Anterior cingulate cortex (tissue), 58 donors: Measurements from ENCODE around the gene ARHGAP12.
"Not testable (repeated sequence)": the region's sequence is repeated elsewhere in the genome, so short reads cannot be mapped to it uniquely, and the experiment has no call there.

Experiments
- DNase-seq, 58 donors: peaks; one replicate each; lab custom pipeline; 2025; lab: John Stamatoyannopoulos, UW

Gene ARHGAP12

DNA sequence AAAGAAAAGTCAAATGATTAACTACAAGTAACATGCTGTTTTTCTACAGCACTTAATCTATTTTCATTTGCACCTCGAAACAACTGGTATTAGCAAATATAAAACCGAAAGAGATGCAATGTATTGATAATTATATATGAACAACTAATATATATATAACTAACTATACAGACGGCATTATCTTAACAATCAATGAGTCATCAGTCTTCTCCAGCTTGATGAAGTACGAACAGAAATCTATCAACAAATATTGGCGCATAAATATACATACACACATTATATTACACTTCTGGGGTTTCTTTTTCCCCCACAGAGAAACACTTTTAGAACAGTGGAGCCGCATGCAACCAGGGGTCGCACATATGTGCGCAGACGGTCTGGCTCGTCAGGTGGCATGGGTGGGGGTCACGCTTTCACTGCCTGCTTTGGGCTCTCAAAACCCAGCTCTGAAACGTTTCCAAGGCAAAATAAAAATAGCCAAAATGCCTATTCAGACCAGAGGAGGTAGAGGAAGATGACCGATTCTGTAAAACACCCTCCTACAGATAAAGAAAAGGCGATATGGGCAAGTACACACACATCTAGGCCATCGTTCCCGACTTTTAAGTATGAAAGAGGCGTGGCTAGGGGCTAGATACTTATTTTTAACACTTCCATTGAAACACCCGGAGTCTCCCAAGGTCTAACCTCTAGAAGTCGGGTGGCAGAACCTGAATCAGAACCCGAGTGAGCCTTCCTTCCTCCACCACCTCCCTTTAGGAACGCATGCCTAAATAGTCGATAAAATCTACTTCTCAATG, 1.7 kb downstream of the ARHGAP12 start:
- peak in 1 of 58 donors; percentile 24 for DNase-seq

GRCh38 chr10:31926160-31926559, 2.5 kb downstream of the ARHGAP12 start:
- DNase-seq, result no peak

DNA sequence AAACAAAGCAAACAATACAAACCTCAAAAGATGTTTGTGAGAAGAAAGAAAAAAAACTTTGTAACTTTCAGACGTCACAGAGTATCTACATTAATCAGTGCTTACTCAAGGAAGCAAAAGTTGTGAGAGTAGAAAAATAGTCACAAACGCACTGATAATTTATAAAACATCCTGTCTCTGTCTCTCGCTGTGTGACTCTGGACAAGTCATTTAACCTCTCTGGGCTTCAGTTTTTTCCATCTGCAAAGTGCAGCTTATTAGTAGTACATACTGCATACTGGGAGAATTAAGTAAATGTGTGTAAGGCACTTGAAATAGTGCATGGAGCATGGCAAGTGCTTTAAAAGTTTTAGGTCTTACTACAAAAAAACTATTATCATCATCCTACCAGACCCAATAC, 3.8 kb downstream of the ARHGAP12 start:
- DNase-seq, result no peak

DNA sequence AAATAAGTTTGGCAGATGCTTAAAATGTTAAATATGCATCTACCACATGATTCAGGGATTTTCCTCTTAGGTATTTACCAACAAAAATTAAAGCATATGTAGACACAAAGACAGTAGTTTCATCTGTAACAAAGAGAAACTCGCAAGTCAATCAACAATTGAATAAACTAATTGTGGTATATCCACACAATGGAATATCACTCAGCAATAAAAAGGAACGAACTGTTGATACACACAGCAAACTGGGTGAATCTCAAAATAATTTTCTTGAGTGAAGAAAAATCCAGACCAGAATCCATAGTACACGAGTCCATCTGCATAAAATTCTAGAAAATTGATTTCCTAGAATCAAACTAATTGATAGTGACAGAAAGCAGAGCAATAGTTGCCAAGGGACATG, 5.2 kb downstream of the ARHGAP12 start:
- no peak for DNase-seq

DNA sequence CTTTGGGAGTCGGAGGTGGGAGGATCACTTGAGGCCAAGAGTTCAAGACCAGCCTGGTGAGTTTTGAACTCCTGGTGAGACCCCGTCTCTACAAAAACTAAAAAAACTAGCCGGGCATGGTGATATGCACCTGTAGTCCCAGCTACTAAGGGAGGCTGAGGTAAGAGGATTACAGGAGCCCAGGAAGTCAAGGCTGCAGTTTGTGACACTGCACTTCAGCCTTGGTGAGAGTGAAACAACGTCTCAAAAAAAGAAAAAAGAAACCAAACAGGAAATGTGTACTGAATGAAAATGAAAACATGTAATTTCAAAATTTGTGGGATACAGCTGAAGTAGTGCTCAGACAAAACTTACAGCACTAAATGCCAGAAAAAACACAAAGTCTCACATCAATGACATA, 7.6 kb downstream of the ARHGAP12 start:
- DNase-seq, result no peak

DNA sequence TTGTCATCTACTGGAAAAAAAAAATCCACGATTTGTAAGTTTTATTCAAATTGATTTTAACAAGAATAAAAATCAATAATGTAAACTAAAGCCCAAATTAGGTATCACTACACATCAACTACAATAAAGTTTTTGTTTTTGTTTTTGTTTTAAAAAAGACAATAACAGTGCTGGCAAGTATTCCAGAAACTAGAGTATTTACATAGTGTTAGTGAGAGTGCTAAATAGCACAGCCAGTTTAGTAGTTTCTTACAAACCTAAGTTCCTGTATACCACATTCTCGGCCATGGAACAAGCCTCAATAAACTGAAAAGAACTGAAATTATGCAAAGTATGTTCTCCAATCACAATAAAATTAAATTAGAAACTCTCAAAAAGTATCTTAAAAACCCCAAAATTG, 8.1 kb downstream of the ARHGAP12 start:
- DNase-seq, result no peak

GRCh38 chr10:31918671-31919409, 9.8 kb downstream of the ARHGAP12 start:
- no peak for DNase-seq

- no peak for DNase-seq
Measured at GRCh38 chr10:31914370-31914769, 14.3 kb downstream of the ARHGAP12 start.

GRCh38 chr10:31912898-31913850, 15.5 kb downstream of the ARHGAP12 start:
- DNase-seq, result no peak

DNA sequence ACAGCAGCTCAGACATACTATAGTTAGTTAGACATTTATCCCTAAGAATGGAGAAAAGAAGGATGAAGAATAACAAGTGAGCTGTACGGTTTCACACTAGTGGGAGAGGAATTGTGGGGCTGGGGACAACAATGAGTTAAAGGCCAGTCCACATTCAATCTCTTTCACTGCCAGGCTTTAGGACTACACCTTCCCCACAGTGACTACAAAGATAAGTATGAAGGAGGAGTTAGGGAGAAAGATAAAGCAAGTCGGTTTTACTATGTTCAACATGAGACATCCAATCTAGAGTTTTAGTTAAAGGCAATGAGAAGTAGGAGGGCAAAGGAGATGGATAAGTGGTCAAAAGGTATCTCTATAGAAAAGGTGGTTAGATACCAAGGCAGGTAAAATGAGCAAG, 16.3 kb downstream of the ARHGAP12 start:
- no peak for DNase-seq

DNA sequence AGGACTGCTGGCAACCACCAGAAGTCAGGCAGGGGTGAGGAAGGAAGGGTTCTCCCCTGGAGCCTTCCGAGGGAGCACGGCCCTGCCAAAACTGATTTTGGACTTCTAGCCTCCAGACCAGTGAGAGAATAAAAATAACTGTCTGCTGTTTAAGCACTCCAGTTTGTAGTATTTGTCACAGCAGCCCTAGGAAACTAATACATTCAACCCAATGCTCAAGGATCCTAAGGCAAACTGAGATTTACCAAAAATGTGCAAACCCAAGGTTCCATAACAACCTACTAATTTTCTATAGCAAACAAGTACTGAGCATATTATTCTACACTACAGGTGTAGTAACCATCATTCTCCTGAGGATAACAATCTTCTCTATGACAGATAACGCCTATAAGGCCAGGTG, 18.6 kb downstream of the ARHGAP12 start:
- DNase-seq, result no peak

GRCh38 chr10:31908157-31908556, 20.5 kb downstream of the ARHGAP12 start:
- no peak for DNase-seq

DNA sequence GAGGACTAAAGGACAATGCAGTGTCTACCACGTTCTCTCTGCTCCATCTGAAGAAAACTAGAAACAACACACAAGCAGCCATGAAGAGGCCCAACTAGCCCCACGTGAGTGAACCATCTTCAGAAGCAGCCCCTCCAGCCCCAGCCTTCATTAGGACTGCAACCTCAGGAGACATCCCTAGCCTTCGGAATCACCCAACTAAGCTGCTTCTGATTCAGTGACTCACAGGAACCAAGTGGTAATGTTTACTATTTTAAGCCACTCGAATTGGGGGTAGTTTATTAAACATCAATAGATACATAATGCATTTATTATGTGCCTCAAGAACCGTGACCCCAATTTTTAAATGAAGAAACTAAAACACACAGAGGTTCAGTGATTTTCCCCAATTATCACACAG, 22.6 kb downstream of the ARHGAP12 start:
- no peak for DNase-seq

DNA sequence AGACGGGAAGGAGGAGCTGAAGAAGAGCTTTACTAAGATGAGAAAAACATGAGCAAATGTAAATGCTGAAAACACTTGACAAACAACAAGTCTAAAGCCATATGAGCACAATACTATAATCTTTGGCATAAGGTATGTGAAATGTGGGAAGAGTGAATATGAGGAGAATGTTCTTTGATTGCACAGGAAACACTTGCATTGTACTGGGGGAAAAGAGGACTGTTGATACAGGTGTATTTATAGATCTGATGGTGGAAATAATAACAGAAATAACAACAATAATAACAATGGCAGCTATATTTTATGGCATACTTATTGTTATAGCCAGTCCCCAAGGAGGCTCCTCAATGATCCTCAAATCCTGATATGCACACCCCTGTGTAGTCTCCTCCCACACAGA, 23.0 kb downstream of the ARHGAP12 start:
- no peak for DNase-seq

DNA sequence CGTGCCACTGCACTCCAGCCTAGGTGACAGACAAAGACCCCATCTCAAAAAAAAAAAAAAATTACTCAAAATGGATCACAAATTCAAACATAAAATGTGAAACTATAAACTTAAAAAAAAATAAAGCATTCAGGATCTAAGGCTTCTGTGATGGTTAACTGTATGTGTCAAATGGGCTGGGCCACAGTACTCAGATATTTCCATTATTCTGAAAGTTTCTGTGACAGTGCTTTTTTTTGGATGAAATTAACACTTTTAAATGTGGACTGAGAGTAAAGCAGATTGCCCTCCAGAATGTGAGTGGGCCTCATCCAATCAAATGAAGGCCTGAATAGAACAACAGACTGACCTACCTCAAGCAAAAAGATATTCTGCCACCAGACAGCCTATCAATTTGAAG, 26.0 kb downstream of the ARHGAP12 start:
- no peak for DNase-seq

- DNase-seq, result no peak
Measured at GRCh38 chr10:31897506-31897905, 31.1 kb downstream of the ARHGAP12 start.

- DNase-seq, result no peak
Measured at GRCh38 chr10:31896968-31897384, 31.7 kb downstream of the ARHGAP12 start.

GRCh38 chr10:31895722-31896121, 32.9 kb downstream of the ARHGAP12 start:
- not testable (repeated sequence) for DNase-seq

GRCh38 chr10:31888442-31888841, 40.2 kb downstream of the ARHGAP12 start:
- DNase-seq, result no peak

DNA sequence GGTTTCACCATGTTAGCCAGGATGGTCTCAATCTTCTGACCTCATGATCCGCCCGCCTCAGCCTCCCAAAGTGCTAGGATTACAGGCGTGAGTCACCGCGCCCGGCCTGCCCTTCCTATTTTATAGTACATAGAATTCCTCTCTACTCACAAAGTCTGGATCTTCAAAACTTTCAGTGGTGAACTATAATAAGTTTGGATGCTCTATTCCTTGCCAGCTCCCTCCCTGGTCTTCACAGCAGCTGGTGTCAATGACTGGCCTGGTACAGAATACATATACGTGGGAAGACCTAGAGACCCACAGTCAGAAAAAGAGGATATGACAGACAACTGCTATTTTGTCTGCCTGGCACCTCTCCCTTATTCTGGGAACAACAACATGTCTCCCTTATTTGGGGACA, 40.8 kb downstream of the ARHGAP12 start:
- no peak for DNase-seq

GRCh38 chr10:31886885-31887284, 41.7 kb downstream of the ARHGAP12 start:
- no peak for DNase-seq
